ENCODE results near the gene FCER2. TPM values are rescaled to one million over a fixed set of nuclear protein-coding genes. Genes with fewer than 3 reads are reported as not detected.

The FCER2 gene
- polyA plus RNA-seq, 3 donors: 1.1 to 4.1 (median 2.1) TPM

- DNase-seq: peak; percentile 57 to 81 (median 68)
- H3K4me1 Mint-ChIP-seq: peaks cover 75% of the 10 kb centered on the region
- Histone ChIP-seq H3K4me3 (replicated peaks in 1 of 3; ENCODE audit: low read depth in 2 of 3, low read length in 3 of 3) (peak overlapping the region; percentile 41 to 96 (median 48)), H3K9me3 (replicated peaks in 1 of 2; ENCODE audit: control insufficient read depth in 1 of 2, insufficient read depth in 1 of 2, low read length in 2 of 2) (peaks cover 7 to 13% of the 10 kb centered on the region in 2 donors), H2AFZ (ENCODE audit: insufficient read depth, low read depth, low read length, poor library complexity, severe bottlenecking) (no peak overlapping the region), H3K79me2 (ENCODE audit: insufficient read depth, low read length) (peaks cover 60% of the 10 kb centered on the region), H4K20me1 (ENCODE audit: insufficient read depth, low read length) (no peaks in the 10 kb centered on the region), H3K4me2 (replicated peaks; ENCODE audit: extremely low read depth, low read length, poor library complexity, severe bottlenecking) (peak overlapping the region; percentile 97), H3K9ac (ENCODE audit: insufficient read depth, low read length, poor library complexity, severe bottlenecking) (peak overlapping the region; percentile 74), H3K36me3 (replicated peaks in 1 of 2; ENCODE audit: control insufficient read depth in 1 of 2, insufficient read depth in 2 of 2, low read length in 2 of 2) (no peaks in the 10 kb centered on the region), H3K27ac (ENCODE audit: low read depth in 1 of 2, low read length in 2 of 2) (peak overlapping the region; percentile 76 to 96), H3K27me3 (ENCODE audit: control insufficient read depth in 2 of 2, insufficient read depth in 2 of 2, low read length in 2 of 2) (no peaks in the 10 kb centered on the region), H3K4me1 (ENCODE audit: control insufficient read depth in 1 of 2, insufficient read depth in 2 of 2, low read length in 2 of 2) (peaks cover 67 to 87% of the 10 kb centered on the region in 2 donors)
- H3K27me3 Mint-ChIP-seq (ENCODE audit: low read depth in 3 of 3): peaks cover 0 to 4% (median 0%) of the 10 kb centered on the region in 3 donors
- TF ChIP-seq CTCF (IDR thresholded peaks at IDR 0.05): no peak
- peak overlapping the region; percentile 95 to 99 (median 98) for H3K27ac Mint-ChIP-seq
- WGBS (ENCODE audit: insufficient coverage): 0% methylated on average over 3 of the region's 7 CpGs
- intact Hi-C loops (cut with micrococcal nuclease): loop anchor here (2.0 to 5.0 kb wide), 2 partner anchors 18 to 39 kb away; partner anchors contain the start of gene STXBP2 (in 1 of the 2)
- peaks cover 6 to 18% of the 10 kb centered on the region in 2 donors for H3K36me3 Mint-ChIP-seq
- H3K4me3 Mint-ChIP-seq: peak overlapping the region; percentile 80 to 93
- H3K9me3 Mint-ChIP-seq: peaks cover 11 to 17% (median 13%) of the 10 kb centered on the region in 7 donors
These were observed 25.6 kb downstream of the FCER2 start for GRCh38 chr19:7676376-7676775.

GRCh38 chr19:7674010-7675005 lies 27.6 kb downstream of the FCER2 start:
- Mint-ChIP-seq H3K27ac (peak overlapping the region; percentile 70 to 98 (median 93)), H3K27me3 (ENCODE audit: low read depth in 3 of 3) (peaks cover 0 to 4% (median 0%) of the 10 kb centered on the region in 3 donors)
- intact Hi-C loops (cut with micrococcal nuclease): loop anchor here in 1 of 2 donors (5.0 kb wide), 1 partner anchor 37 kb away; the partner anchor contains the start of gene STXBP2

More at GRCh38 chr19:7674010-7675005, 27.6 kb downstream of the FCER2 start:
- no peak for TF ChIP-seq CTCF (IDR thresholded peaks at IDR 0.05)
- peak; percentile 94 to 97 (median 96) for DNase-seq
- Mint-ChIP-seq H3K4me1 (peaks cover 78% of the 10 kb centered on the region), H3K9me3 (peaks cover 11 to 17% (median 13%) of the 10 kb centered on the region in 7 donors), H3K4me3 (peak overlapping the region; percentile 26 to 34), H3K36me3 (peaks cover 5 to 12% of the 10 kb centered on the region in 2 donors)
- Histone ChIP-seq H3K9ac (ENCODE audit: insufficient read depth, low read length, poor library complexity, severe bottlenecking) (no peak overlapping the region), H3K4me2 (replicated peaks; ENCODE audit: extremely low read depth, low read length, poor library complexity, severe bottlenecking) (peak overlapping the region; percentile 49), H4K20me1 (ENCODE audit: insufficient read depth, low read length) (no peaks in the 10 kb centered on the region), H3K4me1 (ENCODE audit: control insufficient read depth in 1 of 2, insufficient read depth in 2 of 2, low read length in 2 of 2) (peaks cover 69 to 85% of the 10 kb centered on the region in 2 donors), H3K27ac (ENCODE audit: low read depth in 1 of 2, low read length in 2 of 2) (peak overlapping the region; percentile 67 to 81), H3K36me3 (replicated peaks in 1 of 2; ENCODE audit: control insufficient read depth in 1 of 2, insufficient read depth in 2 of 2, low read length in 2 of 2) (no peaks in the 10 kb centered on the region), H3K9me3 (replicated peaks in 1 of 2; ENCODE audit: control insufficient read depth in 1 of 2, insufficient read depth in 1 of 2, low read length in 2 of 2) (peaks cover 7 to 13% of the 10 kb centered on the region in 2 donors), H3K79me2 (ENCODE audit: insufficient read depth, low read length) (peaks cover 45% of the 10 kb centered on the region), H3K27me3 (ENCODE audit: control insufficient read depth in 2 of 2, insufficient read depth in 2 of 2, low read length in 2 of 2) (no peaks in the 10 kb centered on the region), H2AFZ (ENCODE audit: insufficient read depth, low read depth, low read length, poor library complexity, severe bottlenecking) (no peak overlapping the region), H3K4me3 (replicated peaks in 1 of 3; ENCODE audit: low read depth in 2 of 3, low read length in 3 of 3) (no peak overlapping the region)
- WGBS (ENCODE audit: insufficient coverage): 1% methylated on average over 9 of the region's 21 CpGs
